GM15510 (cell line): Measurements from ENCODE around the gene RASD2.

Experiments used
- POLR2A ChIP-seq: IDR thresholded peaks from 3 replicates; pipeline ENCODE4 v1.6.1; 2011; ENCODE audit warnings: borderline replicate concordance; ENCODE audit not compliant: insufficient read length; ENCODE audit errors: extremely low read depth

RASD2 gene, protein sequence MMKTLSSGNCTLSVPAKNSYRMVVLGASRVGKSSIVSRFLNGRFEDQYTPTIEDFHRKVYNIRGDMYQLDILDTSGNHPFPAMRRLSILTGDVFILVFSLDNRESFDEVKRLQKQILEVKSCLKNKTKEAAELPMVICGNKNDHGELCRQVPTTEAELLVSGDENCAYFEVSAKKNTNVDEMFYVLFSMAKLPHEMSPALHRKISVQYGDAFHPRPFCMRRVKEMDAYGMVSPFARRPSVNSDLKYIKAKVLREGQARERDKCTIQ

DNA sequence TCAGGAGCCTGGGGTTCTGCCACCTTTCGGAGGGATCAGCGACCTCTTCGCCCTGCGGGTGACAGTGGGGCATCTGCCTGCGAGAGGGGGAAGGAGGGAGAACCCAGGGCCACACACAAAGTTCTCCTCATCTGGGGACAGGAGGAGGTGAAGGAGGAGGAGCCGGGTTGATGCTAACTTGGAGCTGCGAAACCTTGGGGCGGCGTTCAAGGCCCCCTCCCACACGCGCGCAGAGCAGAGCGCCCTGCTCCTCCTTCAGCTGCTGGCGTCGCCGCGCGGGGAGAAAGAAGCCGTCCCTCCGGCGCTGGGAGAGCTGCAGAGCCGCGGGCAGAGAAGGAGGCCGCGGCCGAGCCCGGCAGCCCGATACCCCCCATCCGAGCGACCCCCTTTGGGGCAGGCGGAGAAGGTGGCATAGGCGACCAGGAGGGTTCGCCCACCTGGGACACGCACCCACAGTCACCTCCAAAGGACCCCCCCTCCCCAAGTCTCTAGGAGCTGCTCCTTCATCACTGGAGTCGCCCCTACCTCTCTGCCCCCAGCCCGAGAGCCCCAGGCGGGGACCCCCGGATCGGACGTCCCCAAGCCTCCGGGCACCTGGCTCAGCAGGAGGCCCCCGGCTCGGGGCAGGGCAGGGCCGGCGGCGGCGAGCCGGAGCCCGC lies at the start of gene RASD2:
Gene RASD2, plus strand, starts transcription at position 237 of the 659 bp plus-strand sequence. CDS start 5,979 bp downstream, outside the sequence.
- TF ChIP-seq POLR2A = no peak

DNA sequence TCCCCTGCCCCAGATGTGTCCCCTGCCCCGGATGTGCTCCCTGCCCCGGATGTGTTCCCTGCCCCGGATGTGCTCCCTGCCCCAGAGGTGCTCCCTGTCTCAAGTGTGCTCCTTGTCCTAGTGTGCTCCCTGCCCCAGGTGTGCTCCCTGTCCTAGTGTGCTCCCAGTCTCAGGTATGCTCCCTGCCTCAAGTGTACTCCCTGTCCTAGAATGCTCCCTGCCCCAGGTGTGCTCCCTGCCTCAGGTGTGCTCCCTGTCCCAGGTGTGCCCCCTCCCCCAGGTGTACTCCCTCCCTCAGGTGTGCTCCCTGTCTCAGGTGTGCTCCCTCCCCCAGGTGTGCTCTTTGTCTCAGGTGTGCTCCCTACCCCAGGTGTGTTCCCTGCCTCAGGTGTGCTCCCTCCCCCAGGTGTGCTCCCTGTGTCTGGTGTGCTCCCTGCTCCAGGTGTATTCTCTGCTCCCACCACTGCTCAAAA lies 48.7 kb upstream of the RASD2 start:
- TF ChIP-seq POLR2A = no peak

DNA sequence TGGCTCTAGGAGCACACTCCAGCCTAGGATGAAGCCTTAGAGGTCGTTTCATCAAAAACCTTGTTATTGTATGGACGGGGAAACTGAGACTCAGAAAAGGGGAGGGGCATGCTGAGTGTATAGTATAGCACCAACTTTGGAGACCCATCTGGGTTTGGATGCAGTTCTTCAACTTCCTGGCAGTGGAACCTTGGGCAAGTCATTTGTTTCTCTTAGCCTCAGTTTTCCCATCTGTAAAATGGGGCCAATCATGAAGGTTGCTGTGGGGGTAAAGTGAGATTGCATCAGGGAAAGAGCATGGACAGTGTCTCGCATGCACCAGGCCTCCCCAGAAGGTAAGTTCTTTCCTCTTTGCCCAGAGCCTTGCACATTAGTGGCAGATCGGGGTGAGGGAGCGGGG lies 47.6 kb upstream of the RASD2 start:
- TF ChIP-seq POLR2A = no peak

DNA sequence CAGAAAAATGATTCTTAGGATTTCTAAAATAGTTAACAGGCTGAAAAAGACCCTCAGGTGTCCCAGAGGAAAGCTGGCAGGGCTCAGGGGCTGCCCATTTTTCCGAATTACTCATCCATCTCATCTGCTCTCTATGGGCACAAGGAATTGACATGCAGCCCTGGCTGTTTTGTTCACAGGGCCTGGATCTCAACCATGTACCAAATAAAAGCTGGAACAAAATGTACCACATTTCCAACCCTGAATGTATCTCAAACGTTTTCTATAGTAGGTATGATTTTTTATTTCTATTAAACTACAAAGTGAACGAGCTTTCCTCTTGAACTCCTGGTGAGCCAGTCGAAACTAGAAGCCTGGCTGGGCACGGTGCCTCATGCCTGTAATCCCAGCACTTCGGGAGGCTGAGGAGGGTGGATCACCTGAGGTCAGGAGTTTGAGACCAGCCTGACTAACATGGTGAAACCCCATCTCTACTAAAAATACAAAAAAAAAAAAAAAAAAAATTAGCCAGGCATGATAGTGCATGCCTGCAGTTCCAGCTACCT lies 43.8 kb upstream of the RASD2 start:
- no peak for TF ChIP-seq POLR2A

DNA sequence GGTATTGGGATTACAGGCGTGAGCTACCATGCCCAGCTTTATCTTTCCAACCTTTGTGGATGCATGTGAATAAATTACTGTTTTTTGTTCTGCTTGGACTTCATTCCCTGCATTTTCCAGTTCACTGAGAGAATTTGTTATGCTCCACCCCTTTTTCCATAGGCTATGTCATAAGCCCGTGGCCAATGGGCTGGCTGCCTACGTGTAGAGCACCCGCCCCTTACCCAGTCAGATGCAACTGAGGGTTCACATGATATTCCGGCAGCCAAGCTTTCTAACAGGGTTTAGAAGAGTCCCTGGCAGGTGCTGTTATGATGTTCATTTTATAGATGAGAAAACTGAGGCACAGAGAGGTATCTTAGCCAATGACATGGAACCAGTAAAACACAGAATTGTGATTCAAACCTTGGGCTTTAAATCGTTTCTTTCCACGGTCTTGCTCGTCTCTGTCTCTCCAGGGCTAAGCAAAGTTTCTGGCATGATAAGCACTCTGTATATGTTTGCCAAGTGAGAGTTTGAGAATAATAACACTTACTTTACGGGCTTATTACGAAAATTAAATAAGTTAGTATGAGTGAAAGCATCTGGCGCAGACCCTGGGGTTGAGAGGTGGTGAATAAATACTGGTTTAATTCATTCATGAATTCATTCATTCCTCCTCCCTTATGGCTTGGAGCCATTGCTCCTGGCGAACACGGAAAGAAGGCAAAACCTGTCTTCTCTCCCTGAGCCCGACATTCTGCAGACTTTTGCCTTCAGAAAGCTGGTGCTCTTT lies 42.4 kb upstream of the RASD2 start:
- TF ChIP-seq POLR2A = no peak

DNA sequence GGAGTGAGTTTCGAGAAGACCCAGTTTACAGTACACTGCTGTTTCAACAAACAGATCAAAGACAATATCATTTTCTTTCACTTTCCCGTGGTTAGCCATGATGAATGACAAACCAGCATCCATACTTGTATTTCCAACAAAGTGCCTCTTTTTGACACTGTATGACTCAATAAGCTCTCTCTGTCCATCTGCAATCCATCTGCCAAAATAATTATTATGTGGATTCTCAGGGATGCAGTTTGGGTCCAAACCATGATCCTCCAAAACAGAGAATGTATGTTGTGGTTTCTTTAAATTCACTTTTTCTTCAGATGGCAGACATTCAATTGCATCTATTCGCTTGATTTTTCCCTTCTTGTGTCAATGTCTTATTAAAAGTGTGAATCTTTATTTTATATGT lies 37.8 kb upstream of the RASD2 start:
- TF ChIP-seq POLR2A = no peak

DNA sequence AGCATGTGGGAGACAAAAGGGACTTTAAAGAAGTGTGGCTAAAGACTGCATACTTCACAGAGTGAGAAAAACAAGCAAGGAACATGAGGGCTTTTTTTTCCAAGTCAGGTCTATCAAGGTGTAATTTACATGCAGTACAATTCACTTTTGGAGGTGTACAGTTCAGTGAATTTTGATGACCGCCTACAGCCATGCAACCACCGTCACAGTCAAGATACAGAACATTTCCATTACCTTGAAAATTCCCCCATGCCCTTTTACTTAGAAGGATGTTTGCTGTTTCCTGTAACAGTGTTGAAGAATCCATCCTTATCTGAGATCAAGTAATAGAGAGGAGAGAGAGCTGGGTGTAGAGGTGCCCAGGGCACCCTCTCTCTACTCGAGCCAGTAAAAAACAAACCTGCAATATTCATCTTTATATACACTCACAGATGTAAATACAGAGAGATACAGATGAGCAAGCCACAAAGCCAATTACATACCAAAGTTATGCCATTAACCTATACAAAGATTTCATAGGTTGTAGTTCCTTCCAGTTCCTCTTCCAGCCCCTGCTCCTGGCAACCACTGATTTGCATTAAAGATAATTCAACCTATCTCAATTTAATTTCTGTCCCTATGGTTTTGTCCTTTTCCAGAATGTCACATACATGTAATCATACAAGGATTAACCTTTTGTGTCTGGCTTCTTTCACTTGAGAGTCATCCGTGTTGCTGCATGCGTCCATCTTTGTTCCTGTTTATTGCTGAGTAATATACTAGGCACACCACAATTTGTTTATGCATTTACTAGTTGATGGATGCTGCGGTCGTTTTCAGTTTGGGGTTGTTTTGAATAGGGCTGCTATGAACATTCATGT lies 35.0 kb upstream of the RASD2 start:
- TF ChIP-seq POLR2A = no peak

DNA sequence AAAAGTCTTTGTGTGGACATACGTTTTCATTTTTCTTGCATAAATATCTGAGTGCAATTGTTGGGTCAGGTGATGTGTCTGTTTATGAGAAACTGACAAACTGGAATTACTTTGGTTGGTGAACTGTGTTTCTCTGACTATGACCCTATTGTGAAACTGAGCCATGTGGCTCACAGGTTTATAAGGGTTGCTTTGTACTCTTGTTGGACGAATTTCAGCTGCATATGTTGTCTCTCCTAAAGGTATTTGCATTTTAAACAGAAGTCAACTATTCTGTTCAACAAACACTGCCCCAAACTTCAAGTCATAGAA lies 34.4 kb upstream of the RASD2 start:
- no peak for TF ChIP-seq POLR2A

DNA sequence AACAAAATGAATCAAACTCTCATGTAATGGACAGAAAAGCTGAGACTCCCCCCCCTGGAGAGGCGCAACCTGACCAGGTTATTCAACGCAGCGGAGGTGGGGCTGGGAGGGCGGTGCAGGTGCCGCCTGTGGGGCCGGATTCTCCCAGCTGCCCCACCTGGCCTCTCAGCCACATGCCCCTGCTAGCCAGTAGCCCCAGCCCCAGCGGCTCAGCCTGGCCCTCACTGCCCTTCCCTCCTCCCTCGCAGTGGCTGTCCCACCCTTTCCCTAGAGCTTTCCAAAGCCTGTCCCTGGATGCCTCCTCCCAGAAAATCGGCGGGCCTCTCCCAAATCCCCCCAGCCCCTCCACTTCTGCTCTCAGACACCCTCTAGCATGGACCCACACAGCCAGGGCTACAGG lies 31.2 kb upstream of the RASD2 start:
- TF ChIP-seq POLR2A = no peak

DNA sequence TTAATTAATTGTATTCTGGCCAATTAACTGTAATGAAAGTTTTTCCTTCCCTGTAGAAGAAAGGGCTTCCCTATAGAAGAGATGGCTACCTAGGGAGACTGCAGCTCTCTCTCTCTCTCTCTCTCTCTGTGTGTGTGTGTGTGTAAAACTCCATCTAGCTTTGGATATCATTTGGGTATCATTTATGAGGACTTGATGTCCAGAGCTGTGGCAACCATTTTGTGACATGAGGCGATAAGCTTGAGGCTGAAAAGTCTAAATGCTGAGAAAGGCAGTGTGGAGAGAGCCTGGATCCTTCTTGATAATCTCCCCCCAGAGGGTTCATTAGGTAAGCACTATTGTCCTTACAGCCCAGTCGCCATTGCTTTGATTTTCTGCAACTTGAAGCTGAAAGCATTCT lies 30.7 kb upstream of the RASD2 start:
- no peak for TF ChIP-seq POLR2A

DNA sequence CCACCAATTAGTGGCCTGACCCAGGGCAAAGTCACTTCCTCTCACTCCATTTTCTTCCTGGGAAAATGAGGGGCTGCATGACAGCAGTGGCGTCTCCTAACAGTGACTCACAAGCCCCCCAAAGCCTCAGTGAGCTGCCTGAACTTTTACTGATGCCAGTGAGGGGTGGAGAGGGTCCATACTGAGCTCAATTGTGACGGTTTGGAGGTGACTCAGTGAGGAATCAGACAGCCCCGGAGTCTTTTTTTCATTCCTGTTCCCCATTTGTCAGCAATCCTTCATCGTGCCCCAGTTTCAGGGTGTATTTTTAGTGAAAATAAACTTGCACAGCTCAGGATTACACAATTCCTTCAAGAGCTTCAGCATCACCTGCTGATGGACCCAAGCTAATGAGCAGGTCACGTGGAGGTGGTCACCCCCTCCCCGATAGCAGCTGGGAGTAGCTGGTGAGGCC lies 30.1 kb upstream of the RASD2 start:
- no peak for TF ChIP-seq POLR2A

DNA sequence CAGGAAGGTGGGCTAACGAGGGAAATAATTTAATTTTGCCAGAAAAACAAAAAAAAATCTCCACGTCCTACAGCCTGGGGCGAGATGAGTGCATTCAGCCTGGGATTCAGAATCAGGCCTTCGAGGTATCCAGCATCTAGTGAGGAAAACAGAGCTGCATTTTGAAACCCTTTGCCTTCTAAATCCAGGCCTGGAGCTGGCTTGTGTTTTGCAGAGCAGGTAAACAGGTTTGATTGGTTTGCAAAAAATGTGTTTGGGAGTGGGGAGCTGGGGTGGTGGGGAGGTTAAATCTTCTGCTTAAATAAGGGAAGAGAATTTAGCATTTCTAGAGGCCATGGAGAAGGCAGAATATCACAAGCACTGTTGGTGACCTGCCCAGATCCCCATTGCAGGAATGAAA lies 29.7 kb upstream of the RASD2 start:
- no peak for TF ChIP-seq POLR2A

DNA sequence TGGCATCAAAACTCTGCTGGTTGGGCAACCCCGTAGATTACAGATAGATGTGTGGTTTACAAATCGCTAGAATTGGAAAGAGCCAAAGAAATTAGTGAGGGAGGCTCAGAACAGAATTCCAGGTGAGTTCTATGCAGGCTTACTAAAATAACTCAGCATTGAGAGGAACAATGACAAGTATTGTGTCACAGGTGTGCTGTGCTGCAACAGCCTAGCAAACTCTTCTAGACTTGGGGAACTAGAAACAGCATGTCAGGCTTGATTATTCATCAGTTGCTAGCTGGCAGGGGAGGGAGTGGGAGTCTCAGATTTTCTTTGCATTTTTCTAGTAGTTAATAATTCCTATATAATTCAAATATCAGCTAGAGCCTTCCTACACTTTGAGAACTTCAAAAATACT lies 26.3 kb upstream of the RASD2 start:
- TF ChIP-seq POLR2A = no peak

DNA sequence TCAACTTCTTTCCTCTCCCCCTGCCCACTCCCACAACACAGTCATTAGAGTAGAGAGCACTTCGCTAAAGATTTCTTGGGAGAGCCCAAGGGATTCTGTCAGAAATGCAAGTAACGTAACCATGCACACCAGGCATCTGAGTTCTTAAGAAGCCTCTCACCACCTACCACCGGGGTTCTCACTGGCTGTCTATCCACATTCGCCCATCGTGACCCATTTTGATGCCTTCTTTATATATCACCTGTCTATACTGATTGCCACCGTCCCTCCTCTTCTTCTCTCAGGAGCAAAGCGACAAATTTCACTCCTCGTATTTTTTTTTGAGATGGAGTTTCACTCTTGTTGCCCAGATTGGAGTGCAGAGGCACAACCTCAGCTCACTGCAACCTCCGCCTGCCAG lies 23.9 kb upstream of the RASD2 start:
- no peak for TF ChIP-seq POLR2A
